GM19193 (cell line): Measurements from ENCODE around the gene ANXA6.
A peak's percentile ranks its signal among the peaks of the same experiment; 100 is the strongest.

ENCODE experiments used
- POLR2A ChIP-seq: IDR thresholded peaks from 4 replicates; pipeline ENCODE4 v1.6.1; 2011; ENCODE audit not compliant: insufficient read depth, insufficient read length; ENCODE audit errors: extremely low read depth

The ANXA6 gene

DNA sequence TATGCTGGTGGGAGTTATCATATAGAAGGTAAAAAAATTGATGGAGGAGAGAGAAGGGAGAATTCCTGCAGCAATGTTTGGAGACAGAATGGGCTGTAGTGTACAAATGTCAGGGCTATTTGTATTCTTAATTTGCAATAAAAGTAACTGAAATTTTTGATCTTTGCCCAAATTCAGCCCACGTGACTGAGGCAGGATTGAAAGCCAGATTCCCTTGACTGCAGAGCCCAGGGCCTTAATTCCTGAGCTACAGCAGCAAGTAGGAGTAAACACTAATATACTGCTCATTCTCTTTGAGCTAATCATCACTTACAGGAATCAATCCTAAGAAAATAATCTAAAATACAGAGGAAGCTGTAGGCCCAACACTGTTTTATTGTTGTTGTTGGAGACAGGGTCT is 5.2 kb upstream of the ANXA6 start:
- TF ChIP-seq POLR2A = no peak

- TF ChIP-seq POLR2A = no peak
Observed at GRCh38 chr5:151159649-151160373, 2.2 kb upstream of the ANXA6 start.

GRCh38 chr5:151158287-151158661 is 695 bp upstream of the ANXA6 start:
- TF ChIP-seq POLR2A = no peak

GRCh38 chr5:151156507-151157420 is 815 bp downstream of the ANXA6 start:
- peak; percentile 2 for TF ChIP-seq POLR2A

DNA sequence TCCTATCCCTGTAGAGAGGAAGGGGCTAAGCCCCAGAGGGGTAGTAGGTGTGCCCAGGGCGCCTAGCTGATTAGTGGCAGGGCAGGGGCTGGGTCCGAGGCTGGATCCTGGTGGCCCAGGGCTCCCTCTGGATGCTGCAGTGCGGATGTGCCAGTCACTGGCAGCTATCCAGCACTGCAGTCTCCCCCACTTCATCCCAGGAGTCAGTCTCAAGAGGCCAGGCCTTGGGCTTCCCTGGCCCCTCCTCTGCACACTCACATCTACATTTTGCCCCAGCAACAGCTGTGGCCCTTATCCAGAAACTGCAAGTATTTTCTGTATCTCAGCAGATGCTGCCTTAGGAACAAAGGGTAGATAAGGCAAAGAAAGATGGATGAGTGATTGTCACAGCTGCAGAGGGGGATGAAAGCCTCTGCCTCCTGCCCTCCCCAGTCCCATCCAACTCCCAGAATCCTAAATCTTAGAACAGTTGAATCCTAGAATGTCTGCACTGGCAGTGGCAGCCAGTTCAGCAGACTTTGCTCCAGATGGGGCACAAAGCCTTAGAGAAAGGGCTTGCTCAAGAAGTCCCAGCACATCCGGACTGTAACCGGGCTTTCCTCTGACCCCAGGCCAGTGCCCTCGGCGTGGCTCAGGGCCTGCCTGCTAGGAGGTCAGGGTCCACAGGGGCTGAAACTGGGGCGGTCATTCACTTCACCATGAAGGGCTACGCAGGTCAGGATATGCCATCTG is 1.6 kb downstream of the ANXA6 start:
- TF ChIP-seq POLR2A = peak; percentile 37

DNA sequence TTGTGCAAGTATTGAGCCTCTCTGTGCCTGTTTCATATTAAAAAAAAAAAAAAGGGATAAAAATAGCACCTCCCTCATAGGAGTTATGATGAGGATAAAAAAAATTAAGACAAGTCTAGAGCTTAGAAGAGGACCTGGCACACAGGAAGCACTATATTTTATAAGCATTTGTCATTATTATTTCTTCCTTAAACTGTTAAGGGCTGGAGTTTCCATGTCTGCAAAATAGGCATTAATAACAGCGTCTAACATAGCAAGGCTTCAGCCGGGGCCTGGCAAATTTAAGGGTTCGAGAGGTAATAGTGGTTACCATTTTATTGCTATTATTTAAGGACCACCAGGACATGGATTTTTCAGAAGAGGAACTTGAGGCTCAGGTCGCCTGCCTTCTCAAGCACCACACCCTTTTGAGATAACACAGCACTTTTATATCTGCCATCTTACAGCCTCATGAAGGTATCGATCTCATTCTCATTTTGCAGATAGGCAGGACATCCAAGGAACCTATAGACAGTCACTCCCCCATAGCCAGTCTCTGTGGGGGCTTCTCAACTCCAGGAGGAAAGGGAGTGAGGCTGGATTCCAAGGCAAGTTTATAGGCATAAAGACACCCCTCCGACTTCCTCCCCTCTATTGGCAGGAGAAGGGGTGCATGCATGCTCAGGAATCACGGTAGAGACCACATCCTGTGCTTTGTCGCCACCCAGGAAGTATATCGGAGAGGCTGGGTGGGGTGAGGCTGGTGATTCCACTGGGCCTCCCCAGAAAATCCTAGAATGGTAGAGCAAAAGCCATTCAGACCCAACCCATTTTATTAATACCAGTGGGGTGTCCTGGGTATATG is 2.4 kb downstream of the ANXA6 start:
- peak; percentile 55 for TF ChIP-seq POLR2A

DNA sequence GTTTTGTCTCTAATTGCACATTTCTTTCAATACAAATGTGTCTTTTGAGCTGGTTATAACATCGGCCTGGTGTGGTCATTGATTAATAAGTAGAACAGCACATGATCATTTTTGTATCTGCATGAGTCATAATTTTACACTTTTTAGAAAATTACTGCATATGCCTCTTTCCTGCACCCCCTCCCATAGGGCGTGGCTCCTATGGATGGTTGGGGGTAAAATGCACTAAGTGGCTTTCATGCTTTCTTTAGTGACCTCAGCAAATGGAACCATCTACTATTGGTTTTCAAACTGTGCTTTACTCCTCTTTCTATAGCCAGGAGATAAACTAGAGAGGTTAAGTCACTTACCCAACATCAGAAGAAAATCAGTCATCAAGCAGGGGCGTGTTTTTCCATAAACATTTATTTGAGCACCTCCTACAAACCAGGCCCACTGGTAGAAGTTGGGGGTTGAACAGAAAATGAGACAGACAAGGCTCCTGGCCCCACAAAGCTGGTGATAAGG is 3.8 kb downstream of the ANXA6 start:
- TF ChIP-seq POLR2A = no peak

- TF ChIP-seq POLR2A = no peak
Observed at GRCh38 chr5:151153300-151153699, 4.3 kb downstream of the ANXA6 start.

DNA sequence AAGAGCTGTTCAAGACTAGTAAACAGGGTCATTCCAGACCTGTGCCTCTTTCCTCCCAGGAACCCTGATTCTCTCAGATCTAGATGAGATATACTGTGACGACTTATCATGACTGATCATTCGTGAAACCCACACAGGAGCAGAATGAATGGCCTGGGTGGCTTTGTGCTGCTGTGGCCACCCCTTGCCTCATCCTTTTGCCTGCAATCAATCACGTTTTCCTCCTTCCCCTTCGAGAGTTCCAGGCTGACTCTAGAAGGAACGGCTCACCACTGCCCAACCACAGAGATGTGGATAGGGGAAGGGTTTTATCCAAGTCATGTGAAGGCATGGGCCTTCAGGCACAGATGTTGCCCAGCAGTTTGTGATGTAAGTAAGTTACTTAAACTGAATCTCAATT is 5.8 kb downstream of the ANXA6 start:
- no peak for TF ChIP-seq POLR2A

GRCh38 chr5:151151263-151151660 is 6.3 kb downstream of the ANXA6 start:
- TF ChIP-seq POLR2A = no peak

DNA sequence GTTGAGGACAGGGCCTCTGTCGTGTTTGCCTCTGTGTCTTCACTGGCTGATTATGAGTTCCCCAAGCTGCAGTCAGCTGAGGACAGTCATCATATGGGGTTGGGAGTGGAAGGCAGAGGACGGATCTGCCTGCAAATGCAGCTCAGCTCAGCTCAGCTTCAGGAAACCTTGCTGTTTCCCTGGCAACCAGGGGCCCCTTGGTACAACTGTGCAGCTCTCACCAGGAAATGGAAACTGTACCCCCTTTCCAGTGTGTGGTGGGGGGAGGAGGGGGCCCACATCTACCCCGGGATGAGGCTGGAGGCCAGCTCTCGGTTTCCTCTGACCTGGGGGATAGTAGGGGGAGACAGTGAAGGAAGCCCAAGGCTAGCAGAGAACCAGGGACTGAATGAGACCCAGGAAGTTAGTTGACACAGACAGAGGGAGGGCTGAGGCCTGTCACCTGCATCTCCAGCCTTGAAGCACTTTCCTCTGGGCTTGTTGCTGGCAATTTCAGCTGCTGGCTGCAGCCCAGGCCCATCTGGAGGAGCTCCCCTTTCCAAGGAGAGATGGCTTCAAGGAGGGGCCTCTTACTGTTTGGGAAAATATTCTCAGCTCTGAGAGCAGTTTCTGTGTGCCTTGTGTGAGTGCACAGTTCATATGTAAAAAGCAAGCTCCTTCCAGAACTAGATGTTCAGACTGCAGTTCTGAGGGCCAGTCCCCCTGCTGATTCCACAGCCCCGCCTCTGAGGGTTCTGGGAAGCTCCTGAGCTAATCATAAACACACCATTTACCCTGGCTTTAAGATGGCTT is 6.9 kb downstream of the ANXA6 start:
- no peak for TF ChIP-seq POLR2A

- no peak for TF ChIP-seq POLR2A
Observed at GRCh38 chr5:151148583-151148982, 9.0 kb downstream of the ANXA6 start.

GRCh38 chr5:151147033-151147432 is 10.5 kb downstream of the ANXA6 start:
- no peak for TF ChIP-seq POLR2A
